ENCODE results near the gene SELENOF. TPM values are rescaled to one million over a fixed set of nuclear protein-coding genes. Genes with fewer than 3 reads are reported as not detected.

SELENOF gene
- total and polyA plus RNA-seq, 2 of the 13 experiments (the other 11 are each of a cell fraction or from before 2014, with no cell fraction given), result 133 to 163 TPM

DNA sequence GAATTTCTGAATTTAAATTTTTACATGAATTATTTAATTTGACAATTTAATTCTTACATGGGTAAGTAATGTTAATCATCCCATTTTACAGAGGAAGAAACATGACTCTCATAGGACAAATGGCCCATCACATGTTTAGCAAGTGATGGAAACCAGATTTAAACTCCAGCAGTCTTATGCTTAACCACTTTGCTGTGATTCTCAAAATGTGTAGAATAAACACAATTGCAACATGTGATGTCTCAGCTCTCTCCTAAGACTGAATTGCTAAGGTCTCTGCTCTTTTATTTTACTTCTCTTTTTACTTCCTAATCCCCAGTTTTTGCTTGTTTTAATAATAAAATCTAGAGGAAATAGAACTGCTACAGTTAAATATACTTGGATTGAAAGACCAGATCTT lies 43.3 kb upstream of the SELENOF start:
- Histone ChIP-seq H3K4me1 (ENCODE audit: insufficient read depth, low read length) (no peaks in the 10 kb centered on the region), H3K79me2 (ENCODE audit: insufficient read depth, low read length) (peaks cover 69% of the 10 kb centered on the region), H3K9ac (ENCODE audit: insufficient read depth, low read depth, low read length) (no peak overlapping the region), H2AFZ (ENCODE audit: low read length) (no peak overlapping the region), H3K36me3 (replicated peaks in 1 of 2; ENCODE audit: control insufficient read depth in 1 of 2, insufficient read depth in 2 of 2, low read length in 2 of 2) (no peaks in the 10 kb centered on the region), H3K9me3 (ENCODE audit: low read length) (no peaks in the 10 kb centered on the region), H3K4me2 (ENCODE audit: low read depth, low read length) (no peak overlapping the region), H4K20me1 (ENCODE audit: insufficient read depth, low read length) (no peaks in the 10 kb centered on the region), H3K4me3 (replicated peaks in 1 of 3; ENCODE audit: insufficient read depth in 1 of 3, low read depth in 2 of 3, low read length in 3 of 3) (no peak overlapping the region), H3K27ac (ENCODE audit: extremely low read length, insufficient read depth, low read length) (no peak overlapping the region), H3K27me3 (ENCODE audit: control insufficient read depth in 1 of 2, insufficient read depth in 2 of 2, low read length in 2 of 2) (no peaks in the 10 kb centered on the region)
- CTCF ChIA-PET (ENCODE audit: low intra/inter-chr PET ratio, low total read pairs), result no interaction called here
- intact Hi-C loops (cut with micrococcal nuclease; ENCODE audit: unreplicated experiment), result no loop called here
- FAIRE-seq (no peak), DNase-seq (ENCODE audit: low spot score) (no peak), ATAC-seq (no peak)
- in situ Hi-C loops (cut with HindIII; ENCODE audit: extremely low pct_ligation_motif_present, low pct_unique_long_range_greater_than_20kb), result loop anchor here (10.0 kb wide), 1 partner anchor 122 kb away; no protein-coding TSS in a partner anchor
- no TSS peak for BruUV-seq (replicated peaks)
- TF ChIP-seq HNF4A (CRISPR knock-in tag; IDR thresholded peaks at IDR 0.05) (no peak), TEAD3 (CRISPR knock-in tag; optimal IDR thresholded peaks at IDR 0.05; ENCODE audit: borderline replicate concordance) (no peak), ZNF460 (CRISPR knock-in tag; IDR thresholded peaks at IDR 0.05; ENCODE audit: borderline replicate concordance) (no peak), REPIN1 (CRISPR knock-in tag; IDR thresholded peaks at IDR 0.05; ENCODE audit: borderline replicate concordance, low read depth) (no peak)
- TF ChIP-seq, protein P1, sequence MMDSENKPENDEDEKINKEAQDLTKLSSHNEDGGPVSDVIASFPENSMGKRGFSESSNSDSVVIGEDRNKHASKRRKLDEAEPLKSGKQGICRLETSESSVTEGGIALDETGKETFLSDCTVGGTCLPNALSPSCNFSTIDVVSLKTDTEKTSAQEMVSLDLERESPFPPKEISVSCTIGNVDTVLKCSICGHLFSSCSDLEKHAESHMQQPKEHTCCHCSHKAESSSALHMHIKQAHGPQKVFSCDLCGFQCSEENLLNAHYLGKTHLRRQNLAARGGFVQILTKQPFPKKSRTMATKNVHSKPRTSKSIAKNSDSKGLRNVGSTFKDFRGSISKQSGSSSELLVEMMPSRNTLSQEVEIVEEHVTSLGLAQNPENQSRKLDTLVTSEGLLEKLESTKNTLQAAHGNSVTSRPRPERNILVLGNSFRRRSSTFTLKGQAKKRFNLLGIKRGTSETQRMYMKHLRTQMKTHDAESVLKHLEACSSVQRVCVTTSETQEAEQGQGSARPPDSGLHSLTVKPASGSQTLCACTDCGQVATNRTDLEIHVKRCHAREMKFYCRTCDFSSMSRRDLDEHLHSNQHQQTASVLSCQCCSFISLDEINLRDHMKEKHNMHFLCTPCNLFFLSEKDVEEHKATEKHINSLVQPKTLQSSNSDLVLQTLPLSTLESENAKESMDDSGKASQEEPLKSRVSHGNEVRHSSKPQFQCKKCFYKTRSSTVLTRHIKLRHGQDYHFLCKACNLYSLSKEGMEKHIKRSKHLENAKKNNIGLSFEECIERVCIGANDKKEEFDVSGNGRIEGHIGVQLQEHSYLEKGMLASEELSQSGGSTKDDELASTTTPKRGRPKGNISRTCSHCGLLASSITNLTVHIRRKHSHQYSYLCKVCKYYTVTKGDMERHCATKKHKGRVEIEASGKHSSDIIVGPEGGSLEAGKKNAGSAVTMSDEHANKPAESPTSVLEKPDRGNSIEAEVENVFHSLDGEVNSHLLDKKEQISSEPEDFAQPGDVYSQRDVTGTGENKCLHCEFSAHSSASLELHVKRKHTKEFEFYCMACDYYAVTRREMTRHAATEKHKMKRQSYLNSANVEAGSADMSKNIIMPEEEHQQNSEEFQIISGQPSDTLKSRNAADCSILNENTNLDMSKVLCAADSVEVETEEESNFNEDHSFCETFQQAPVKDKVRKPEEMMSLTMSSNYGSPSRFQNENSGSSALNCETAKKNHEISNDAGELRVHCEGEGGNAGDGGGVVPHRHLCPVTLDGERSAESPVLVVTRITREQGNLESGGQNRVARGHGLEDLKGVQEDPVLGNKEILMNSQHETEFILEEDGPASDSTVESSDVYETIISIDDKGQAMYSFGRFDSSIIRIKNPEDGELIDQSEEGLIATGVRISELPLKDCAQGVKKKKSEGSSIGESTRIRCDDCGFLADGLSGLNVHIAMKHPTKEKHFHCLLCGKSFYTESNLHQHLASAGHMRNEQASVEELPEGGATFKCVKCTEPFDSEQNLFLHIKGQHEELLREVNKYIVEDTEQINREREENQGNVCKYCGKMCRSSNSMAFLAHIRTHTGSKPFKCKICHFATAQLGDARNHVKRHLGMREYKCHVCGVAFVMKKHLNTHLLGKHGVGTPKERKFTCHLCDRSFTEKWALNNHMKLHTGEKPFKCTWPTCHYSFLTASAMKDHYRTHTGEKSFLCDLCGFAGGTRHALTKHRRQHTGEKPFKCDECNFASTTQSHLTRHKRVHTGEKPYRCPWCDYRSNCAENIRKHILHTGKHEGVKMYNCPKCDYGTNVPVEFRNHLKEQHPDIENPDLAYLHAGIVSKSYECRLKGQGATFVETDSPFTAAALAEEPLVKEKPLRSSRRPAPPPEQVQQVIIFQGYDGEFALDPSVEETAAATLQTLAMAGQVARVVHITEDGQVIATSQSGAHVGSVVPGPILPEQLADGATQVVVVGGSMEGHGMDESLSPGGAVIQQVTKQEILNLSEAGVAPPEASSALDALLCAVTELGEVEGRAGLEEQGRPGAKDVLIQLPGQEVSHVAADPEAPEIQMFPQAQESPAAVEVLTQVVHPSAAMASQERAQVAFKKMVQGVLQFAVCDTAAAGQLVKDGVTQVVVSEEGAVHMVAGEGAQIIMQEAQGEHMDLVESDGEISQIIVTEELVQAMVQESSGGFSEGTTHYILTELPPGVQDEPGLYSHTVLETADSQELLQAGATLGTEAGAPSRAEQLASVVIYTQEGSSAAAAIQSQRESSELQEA (CRISPR knock-in tag; IDR thresholded peaks at IDR 0.05; ENCODE audit: not compliant biosample characterization), result no peak
- POLR2A ChIA-PET, result interaction anchor here (1.6 kb wide), 1 partner anchor 43 kb away, joined by 6 read pairs; the partner anchor contains the start of genes HS2ST1 and SELENOF
